CD4-positive, alpha-beta T cell treated with Interleukin-17A for 4 hours (primary cell): ENCODE measurements around the gene GABRQ.
"Not testable (repeated sequence)": the region's sequence is repeated elsewhere in the genome, so short reads cannot be mapped to it uniquely, and the experiment has no call there.

Experiments
- DNase-seq: peaks from one replicate; pipeline ENCODE4 v3.0.0-alpha.2; 2020; ENCODE audit warnings: mixed read lengths

Gene GABRQ

GRCh38 chrX:152663086-152663485 lies 25.4 kb downstream of the GABRQ start:
- no peak for DNase-seq

DNA sequence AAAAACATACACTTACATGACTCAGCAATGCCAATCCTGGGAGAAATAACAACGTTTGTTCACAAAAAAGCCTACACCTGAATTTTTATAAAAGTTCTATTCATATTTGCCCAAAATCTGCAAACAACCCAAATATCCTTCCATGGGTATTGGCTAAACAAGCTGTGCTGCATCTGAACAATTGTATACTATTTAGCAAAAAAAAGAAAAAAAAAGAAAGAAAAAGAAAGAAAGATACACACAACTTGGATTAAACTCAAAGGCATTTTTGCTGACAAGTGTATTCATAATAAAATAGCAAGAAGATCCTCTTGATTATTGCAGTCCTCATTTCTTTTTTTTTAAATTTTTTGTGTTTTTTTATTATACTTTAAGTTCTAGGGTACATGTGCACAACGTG lies 36.4 kb downstream of the GABRQ start:
- DNase-seq = no peak

GRCh38 chrX:152674652-152675051 lies 37.0 kb downstream of the GABRQ start:
- not testable (repeated sequence) for DNase-seq

GRCh38 chrX:152681012-152681411 lies 43.3 kb downstream of the GABRQ start:
- DNase-seq = not testable (repeated sequence)

DNA sequence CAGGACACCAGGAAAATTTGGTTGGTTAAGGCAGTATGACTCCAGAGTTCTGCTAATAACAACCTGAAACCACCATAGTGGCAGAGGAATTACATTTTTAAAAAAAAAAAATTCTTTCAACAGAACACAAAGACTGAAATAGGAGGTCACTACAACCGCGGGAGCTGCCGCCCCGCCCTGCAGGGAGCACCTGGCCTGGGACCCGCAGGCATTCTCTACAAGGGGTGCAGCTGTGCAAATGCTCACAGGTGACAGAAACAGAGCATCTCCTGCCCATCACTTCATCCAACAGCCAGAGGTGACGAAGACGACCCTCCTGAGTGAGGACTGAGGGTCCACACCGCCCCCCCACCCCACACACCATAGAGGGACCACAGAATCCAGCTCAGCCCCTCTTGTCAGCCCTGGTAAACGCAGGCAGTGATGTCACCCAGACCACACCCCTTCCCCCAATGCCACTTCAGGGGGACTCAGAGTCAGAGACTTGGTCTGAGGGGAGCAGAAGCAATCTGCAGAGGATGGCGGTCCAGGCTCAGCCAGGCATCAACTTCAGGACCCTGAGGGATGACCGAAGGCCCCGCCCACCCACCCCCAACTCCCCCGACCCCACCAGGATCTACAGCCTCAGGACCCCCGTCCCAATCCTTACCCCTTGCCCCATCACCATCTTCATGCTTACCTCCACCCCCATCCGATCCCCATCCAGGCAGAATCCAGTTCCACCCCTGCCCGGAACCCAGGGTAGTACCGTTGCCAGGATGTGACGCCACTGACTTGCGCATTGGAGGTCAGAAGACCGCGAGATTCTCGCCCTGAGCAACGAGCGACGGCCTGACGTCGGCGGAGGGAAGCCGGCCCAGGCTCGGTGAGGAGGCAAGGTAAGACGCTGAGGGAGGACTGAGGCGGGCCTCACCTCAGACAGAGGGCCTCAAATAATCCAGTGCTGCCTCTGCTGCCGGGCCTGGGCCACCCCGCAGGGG lies 60.5 kb downstream of the GABRQ start, which contains the start of gene MAGEA3:
Gene MAGEA3 (plus strand): TSS at position 843 of the 980 bp plus-strand sequence. CDS start 2,039 bp downstream, outside the sequence.
- not testable (repeated sequence) for DNase-seq

- DNase-seq = not testable (repeated sequence)
Measured at GRCh38 chrX:152700390-152700789, 62.7 kb downstream of the GABRQ start.

GRCh38 chrX:152706500-152706899 lies 68.8 kb downstream of the GABRQ start:
- DNase-seq = not testable (repeated sequence)
